Fibroblast of skin of scalp (primary cell): ENCODE data around the gene BBOX1.
A peak's percentile ranks its signal among the peaks of the same experiment; 100 is the strongest.
"Not testable (repeated sequence)": the region's sequence is repeated elsewhere in the genome, so short reads cannot be mapped to it uniquely, and the experiment has no call there.

ENCODE experiments used
- DNase-seq: peaks from one replicate; pipeline ENCODE4 v3.0.0-alpha.2; 2013

BBOX1 gene

DNA sequence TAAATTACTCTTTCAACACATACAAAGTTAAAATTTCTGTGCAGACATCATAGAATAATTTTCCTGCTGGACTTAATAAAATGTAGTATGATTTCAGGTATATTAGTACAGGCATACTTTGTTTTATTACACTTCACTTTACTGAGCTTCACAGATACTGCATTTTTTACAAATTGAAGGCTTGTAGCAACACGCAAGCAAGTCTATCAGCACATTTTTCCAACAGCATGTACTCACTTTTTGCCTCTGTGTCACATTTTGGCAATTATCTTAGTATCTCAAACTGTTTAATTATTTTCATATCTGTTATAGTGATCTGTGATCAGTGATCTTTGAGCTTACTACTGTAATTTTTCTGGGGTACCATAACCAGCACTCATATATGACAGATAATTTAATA, 44.5 kb downstream of the BBOX1 start:
- DNase-seq = no peak

DNA sequence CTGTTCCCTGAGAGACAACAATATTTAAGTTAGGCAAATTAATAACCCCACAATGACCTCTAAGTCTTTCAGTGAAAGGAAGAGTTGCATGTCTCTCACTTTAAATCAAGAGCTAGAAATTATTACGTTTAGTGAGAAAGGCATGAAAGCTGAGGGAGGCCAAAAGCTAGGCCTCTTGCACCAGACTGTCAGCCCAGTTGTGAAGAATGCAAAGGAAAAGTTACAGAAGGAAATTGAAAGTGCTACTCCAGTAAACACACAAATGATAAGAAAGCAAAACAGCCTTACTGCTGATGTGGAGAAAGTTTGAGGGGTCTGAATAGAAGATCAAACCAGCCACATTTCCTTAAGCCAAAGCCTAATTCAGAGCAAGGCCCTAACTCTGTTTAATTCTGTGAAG, 45.0 kb downstream of the BBOX1 start:
- peak; percentile 22 for DNase-seq

DNA sequence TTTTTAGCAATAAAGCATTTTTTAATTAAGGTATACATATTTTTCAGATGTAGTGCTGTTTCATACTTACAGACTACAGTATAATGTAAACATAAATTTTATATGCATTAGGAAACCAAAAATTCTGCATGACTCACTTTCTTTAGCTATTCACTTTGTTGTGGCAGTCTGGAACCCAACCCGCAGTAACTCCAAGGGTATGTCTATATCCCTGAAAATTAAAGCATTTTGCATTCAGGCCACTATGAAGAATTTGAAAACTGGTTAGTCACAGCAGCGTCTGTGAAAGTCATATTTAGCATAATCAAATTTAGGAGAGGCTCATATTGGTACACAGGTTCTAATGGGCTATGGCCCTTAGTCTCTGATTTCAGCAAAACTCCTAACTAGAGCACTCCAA, 46.8 kb downstream of the BBOX1 start:
- peak; percentile 92 for DNase-seq

DNA sequence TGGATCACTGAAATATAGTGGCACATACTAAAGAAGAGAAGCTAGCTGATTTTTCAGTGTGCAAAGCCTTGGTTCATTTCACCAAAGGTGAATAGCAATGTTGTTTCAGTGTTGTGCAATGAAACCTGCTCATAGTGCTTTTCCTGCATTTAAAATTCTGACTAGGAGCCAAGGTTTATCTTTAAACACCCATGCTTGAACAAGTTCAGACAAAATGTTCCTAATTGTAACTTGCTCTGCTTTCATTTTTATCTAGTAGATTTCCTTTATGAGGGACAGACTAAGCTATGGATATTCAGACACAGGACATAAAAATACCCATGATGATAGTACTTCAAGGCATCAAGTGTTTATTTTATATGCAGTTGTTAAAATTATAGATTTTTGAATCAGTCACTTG, 47.7 kb downstream of the BBOX1 start:
- DNase-seq = no peak

DNA sequence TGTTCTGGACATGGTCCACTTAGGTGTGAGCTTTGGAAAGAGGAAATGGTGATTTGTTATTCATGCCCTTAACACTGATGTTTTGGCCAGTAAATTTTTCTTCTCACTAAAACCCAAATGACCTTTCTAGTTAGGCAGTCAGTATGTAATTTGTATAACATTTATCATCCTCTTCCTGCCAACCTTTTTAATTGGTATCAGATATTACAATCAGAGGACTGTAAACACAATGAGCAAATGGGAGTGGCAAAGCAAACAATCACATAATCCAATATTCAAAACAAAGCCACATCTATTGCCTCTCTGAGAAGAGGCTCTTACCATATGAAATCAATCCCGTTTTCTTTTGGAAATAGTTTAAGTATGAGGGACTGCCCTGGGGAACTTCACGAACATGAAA, 49.1 kb downstream of the BBOX1 start:
- DNase-seq = no peak

DNA sequence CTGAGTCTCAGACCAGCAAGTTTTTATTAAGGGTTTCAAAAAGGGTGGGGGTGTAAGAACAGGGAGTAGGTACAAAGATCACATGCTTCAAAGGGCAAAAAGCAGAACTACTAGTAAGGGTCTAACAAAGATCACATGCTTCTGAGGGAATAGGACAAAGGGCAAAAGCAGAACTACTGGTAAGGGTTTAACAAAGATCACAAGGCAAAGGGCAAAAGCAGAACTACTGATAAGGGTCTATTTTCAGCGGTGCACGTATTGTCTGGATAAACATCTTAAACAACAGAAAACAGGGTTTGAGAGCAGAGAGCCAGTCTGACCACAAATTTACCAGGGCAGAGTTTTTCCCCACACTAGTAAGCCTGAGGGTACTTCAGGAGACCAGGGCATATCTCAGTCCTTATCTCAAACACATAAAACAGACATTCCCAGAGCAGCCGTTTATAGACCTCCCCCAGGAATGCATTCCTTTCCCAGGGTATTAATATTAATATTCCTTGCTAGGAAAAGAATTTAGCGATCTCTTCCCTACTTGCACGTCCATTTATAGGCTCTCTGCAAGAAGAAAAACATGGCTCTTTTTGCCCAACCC, 49.8 kb downstream of the BBOX1 start:
- not testable (repeated sequence) for DNase-seq

DNA sequence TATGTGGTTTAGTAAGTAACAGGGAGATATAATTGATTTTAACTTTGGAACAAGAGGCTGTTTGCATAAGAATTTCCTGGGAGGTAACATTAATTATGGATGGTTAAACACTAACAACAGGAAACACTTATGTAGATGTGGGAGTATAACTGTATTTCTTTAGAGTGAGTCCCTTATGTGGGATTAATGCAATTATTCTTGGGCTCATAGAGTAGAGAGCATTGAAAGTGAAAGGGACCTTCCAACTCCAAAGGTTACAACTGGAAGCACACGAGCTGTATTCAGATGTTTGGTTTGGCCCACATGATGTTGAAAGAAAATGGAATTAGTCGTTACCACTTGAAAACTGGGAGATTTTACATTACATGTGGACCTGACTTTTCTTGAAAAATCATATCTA, 53.5 kb downstream of the BBOX1 start:
- DNase-seq = no peak

DNA sequence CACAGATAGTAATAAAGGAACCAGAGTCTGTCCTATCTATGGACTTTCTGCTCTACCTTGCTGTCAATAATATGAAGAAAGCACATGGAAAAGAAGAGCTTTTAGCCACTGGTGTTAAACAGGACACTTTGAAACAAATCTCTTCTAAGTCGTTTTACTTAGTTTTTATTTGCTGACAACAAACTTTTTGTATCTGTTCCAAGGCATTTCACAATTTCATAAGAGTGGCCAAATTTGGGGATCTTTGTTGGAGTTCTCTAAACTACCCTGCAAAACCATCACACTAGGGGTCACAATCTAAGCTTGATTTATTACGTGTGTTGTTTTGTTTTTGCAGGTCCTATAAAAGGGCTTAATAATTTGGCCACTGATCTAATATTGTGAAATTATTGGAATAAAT, 54.4 kb downstream of the BBOX1 start:
- DNase-seq = no peak

DNA sequence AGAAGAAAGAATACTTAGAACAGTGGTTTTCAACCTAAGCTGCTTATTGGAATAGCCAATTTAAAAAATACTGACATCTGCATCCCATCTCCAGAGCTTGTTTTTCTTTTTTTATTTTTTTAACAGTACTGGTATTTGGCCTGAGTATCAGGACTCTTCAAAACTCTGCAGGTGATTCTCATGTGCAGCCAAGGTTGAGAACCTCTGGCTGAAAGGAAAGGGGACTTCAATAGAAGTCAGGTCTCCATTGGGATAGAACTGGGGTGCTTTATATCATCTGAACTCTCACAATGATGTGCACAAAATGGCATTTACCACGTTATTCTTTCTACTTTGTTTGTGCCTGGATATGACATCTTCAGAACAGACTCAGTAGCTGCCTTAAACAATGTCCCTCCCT, 55.3 kb downstream of the BBOX1 start:
- DNase-seq = no peak

DNA sequence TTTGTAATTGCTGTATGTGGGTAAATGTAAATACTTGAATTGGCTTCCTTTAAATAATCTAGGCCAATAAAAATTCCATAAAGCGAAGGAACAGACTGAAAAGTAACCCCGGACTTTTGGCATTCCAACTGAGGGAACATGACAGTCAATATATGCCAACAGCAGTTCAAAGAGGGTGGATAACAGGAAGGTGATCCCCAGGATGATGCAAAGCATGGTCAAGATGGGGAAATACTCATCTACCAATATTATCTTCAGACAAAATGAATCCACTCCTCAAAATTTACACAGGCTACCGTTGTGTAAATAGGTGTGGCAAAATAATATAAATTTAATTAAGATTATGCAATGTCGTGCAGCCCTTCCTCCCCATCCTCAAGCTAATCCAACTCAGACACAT, 56.9 kb downstream of the BBOX1 start:
- DNase-seq = no peak

DNA sequence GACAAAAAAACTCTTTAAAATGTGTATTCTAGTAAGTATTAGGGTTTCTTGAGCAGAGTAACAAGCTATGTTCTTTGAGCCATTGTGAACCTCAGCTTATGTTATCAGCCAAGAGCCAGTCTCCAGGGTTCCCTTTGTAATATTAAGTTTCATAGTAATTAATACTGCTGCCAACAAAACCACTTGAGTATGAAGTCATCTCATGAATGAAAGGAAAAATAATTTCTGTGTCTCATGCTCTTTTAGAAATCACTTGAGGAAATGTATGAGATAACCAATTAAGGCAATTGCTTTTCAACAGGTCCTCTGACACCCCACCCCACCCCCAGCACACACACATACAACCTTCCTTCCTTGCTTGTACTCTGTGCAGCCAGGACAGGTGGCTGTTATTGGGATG, 59.9 kb downstream of the BBOX1 start:
- no peak for DNase-seq

DNA sequence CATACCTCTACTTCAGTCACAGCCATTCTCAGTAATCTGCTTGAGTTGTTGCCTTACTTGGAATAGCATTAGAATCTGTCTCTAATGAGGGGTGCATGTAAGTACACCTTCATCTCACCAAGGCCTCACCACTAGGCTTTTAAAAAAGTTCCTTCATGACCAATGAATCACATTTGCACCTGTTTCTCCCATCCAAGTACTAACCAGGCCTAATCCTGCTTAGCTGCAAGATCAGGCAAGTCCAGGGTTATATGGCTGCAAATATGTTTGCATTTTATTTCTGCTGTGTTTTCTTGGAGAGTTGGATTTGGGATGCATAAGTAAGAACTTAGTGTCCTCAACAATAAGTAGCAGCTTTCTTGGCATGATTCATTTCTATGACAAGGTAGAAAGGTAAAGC, 66.9 kb downstream of the BBOX1 start:
- DNase-seq = no peak

DNA sequence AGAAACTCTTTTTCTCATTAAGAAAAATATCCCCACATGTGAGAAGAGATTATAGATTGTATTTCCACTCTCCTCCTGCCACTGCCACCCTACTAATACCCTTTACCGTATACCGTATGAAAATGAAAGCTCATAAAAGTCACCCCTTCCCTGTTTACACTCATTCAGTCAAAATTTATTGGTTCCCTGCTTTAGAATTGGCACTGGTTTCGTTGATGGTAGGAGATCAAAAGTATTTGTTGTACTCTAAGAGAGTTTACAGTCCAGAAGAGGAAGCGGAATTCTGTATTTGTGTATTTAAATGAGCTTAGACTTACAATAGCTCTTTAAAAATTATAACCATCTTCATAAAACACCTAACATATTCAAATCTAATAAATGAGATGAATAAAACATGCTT, 68.2 kb downstream of the BBOX1 start:
- DNase-seq = no peak

DNA sequence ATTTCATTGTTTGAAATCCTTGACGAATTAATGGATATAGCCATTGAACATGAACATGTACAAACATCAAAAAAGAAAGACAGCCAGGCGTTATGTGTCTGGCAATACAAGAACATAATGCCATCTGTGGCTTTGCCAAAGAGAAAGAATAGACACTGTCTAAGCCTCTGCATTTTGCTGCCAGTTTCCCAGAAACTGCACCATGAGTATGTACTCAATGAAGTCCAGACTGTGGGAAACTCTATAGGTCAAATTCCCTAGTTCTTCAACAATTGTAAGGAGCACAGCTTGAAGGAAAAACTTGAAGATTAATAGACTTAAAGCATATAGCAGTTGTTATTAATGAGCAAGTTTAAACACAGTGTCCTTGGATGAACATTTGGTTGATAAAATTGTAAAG, 71.3 kb downstream of the BBOX1 start:
- DNase-seq = no peak

DNA sequence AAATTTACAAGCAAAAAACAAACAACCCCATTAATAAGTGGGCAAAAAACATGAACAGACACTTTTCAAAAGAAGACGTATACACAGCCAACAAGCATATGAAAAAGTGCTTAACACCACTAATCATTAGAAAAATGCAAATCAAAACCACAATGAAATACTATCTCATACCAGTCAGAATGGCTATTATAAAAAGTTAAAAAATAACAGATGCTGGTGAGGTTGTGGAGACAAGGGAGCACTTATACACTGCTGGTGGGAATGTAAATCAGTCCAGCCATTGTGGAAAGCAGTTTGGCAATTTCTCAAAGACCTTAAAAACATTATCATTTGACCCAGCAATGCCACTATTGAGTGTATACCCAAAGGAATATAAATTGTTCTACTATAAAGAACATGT, 72.3 kb downstream of the BBOX1 start:
- peak; percentile 49 for DNase-seq

DNA sequence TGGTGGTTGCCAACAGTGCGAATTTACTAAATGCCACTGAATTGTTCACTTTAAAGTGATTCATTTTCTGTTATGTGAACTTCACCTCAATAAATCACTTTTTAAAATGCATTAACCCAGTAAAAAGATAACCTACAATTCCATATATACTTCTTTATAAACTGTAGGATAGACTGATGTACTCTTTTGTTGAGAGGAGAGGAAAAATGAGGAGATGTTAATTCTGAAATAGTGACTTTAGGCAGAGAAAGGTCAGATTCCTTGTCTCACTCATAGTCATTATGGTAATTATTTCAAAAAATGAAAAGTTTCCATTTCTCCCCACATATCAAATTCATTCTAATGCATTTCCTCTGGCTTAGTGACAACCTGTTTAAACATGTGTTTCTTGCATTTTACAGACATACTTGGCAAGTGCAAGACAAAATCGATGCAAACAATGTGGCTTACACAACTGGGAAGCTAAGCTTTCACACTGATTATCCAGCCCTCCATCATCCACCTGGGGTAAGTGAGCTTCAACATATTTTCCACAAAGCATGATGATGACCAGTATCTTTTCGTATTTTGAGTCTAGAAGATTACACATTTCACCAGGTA, 74.5 kb downstream of the BBOX1 start:
- no peak for DNase-seq

DNA sequence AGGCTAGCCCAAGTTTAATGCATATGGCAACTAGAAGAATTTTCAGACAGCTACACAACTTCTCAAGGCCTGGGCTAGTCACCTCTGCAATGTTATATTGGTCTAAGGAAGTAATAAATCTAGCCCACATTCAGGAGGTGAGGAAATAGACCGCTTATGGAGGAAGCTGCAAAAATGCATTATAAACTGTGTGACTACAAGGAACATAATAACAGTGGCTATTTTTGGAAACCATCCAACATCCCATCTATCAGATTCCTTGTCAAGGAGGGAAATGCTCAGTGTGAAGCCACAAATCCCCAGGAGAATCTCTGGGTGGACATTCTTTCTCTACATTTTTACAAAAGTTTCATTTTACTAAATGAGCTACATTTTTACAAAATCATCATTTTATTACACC, 76.1 kb downstream of the BBOX1 start:
- peak; percentile 96 for DNase-seq

DNA sequence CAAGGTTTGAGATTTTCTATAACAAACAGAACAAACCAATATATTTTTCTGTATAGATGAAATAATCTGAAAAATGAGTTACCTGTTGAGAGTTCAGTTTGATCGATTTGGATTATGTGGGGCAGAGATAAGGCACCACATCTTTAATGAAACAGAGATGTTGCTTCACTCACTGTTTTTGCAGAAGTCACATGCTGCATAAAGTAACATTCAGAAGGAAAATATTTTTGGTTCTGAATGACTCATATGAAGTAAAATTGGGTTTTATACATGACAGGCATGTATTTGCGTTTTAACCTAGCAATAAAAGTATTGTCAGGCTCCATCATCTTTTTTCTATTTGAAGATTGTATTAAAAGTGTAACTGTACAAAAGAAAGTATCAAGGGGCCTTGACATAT, 77.8 kb downstream of the BBOX1 start:
- peak; percentile 31 for DNase-seq

DNA sequence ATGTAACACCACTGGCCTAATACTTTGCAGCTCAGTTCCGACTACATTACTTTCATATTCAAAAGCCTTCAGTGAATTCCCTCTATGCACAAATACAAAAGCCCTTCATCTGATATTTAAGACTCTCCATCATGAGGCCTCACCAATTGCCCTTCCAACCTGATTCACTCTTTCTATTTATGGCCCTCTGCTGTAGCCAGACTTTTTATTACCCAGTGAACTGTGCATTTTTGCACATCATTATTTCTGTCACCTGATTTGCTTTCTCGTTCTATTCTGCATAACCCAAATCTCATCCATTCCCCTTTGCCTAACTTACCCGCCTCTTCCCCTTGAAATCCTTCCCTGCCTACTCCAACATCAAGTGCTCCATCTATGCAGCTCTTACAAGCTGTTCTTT, 78.3 kb downstream of the BBOX1 start:
- DNase-seq = no peak

DNA sequence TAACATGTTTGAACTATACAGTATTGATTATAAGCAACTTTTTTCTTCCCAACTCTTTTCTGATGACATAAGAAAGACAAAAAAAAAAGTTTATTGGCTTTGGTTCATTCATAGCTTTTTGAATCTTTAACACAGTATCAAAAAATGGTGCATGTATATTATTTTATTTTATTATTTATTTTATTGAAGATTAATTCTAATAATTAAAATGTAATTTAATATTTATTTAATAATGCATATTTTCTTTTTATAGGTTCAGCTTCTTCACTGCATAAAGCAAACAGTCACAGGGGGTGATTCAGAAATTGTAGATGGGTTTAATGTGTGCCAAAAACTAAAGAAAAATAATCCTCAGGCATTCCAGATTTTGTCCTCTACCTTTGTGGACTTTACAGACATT, 78.8 kb downstream of the BBOX1 start:
- DNase-seq = no peak

DNA sequence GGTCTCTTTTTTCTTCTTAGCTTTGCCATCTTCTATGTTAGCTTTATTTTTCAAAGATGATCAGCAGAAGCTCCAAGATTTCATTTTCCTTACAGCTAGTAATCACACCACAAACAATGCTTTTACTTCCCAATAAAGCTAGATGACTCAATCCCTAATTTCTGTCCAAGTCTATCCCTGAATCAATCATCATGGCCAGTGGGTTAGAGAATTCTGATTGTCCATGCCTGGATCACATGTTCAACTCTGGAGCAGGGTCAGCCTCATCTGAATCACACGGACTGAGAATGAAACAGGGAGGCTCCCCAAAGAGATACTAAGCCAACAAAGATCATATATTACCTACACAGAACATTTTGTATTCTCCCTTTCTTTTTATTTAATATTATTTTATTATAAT, 79.6 kb downstream of the BBOX1 start:
- DNase-seq = no peak

DNA sequence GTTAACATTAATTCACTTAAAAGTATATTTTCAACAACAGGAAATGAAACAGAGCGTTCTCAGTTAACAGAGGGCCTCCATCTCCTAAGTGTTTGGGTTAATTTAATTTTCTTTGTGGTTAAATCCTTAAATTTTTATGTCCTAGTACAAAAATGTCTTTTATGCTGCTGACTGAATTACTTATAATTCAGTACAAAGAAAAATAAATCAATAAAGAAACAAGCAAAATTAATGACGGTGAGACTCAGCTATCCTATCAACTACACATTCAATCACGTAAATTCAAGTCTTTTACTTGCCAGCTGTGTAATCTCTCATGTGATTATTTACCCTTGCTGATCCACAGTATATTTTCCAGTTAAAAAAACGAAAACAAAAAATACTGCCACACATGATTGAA, 81.4 kb downstream of the BBOX1 start:
- no peak for DNase-seq

DNA sequence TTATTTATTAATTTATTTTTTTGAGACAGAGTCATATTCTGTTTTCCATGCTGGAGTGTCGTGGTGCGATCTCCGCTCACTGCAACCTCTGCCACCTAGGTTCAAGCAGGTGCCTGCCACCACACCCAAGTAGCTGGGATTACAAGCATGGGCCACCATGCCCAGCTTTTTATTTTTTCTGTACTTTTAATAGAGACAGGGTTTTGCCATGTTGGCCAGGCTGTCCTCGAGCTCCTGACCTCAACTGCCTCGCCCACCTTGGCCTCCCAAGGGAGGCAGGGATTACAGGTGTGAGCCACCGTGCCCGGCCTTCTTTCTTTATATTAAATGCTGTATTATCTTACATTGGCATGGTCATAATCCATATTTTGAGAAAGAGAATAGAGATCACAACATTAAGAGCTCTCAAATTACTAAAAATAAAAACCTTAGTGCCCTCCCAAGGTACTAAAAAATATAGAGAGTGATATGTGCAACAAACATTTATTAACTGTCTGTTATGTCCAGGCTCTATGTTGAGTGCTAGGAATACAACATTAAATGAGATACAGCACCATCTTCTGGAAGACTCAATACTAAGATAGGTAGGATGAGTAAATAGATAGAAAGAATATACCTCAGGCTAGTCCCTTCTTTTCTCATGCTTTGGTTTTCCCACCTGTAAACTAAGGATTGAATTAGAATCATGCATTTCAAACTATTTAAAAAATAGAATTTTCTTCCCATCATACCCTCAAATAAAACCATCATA, 84.1 kb downstream of the BBOX1 start:
- DNase-seq = peak; percentile 56

DNA sequence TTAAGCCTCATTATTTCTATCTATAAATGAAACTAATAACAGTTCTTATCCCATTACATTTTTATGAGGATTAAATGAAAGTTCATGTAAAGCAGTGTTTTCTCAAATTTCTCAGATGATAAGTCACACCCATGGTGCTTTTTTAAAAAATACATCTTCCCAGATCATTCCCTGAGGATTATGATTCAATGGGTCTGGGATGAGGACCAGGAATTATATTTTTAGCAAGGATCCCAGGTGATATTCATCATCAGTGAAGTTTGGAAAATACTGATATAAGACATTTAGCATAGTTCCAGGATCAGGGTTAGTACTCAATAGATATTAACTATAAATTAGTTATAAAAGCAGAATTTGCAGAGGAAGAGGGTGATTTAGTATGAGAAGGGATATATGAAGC, 89.1 kb downstream of the BBOX1 start:
- peak; percentile 6 for DNase-seq
